Measurements from ENCODE around the gene ETV4. TPM values are rescaled to one million over a fixed set of nuclear protein-coding genes. Genes with fewer than 3 reads are reported as not detected.

The ETV4 gene
- total RNA-seq, 1 donor from 2014 or later, result 2.2 TPM

DNA sequence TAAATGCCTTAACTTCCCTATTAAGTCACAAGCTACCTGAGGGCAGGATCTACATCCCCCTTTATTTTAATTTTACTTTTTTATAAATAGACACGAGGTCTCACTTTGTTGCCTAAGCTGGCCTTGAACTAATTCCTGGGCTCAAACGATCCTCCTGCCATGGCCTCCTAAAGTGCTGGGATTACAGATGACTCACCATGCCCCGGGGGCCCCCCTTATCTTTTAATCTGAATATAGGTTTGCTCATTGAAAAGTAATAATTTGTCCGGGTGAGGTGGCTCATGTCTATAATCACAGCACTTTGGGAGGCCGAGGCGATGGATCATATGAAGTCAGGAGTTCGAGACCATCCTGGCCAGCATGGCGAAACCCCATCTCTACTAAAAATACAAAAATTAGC lies 14.2 kb downstream of the ETV4 start:
- DNase-seq, result no peak
- TF ChIP-seq, protein P1, sequence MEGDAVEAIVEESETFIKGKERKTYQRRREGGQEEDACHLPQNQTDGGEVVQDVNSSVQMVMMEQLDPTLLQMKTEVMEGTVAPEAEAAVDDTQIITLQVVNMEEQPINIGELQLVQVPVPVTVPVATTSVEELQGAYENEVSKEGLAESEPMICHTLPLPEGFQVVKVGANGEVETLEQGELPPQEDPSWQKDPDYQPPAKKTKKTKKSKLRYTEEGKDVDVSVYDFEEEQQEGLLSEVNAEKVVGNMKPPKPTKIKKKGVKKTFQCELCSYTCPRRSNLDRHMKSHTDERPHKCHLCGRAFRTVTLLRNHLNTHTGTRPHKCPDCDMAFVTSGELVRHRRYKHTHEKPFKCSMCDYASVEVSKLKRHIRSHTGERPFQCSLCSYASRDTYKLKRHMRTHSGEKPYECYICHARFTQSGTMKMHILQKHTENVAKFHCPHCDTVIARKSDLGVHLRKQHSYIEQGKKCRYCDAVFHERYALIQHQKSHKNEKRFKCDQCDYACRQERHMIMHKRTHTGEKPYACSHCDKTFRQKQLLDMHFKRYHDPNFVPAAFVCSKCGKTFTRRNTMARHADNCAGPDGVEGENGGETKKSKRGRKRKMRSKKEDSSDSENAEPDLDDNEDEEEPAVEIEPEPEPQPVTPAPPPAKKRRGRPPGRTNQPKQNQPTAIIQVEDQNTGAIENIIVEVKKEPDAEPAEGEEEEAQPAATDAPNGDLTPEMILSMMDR (IDR thresholded peaks at IDR 0.05), result no peak

DNA sequence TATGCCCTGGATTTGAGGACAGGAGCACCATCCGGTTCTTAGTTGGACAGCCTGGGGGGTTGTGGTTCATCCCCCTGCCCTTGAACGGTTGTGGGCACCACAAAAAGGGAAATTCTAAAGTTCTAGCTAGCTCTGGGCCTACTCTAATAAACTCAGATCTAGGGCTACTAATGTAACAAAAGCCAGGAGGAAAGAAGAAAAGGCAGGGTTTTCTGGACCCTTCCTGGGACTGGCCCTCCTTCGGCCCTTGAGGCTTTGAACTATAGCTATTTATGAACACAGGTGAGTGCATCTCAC lies 15.1 kb downstream of the ETV4 start:
- no peaks in the 10 kb centered on the region for H3K27me3 ChIP-seq (ENCODE audit: low read depth)
- peaks cover 16% of the 10 kb centered on the region for H3K4me1 ChIP-seq
- no peak overlapping the region for H3K4me3 ChIP-seq
- H3K9me3 ChIP-seq, result no peaks in the 10 kb centered on the region
- peak overlapping the region; percentile 58 for H3K27ac ChIP-seq
- H3K36me3 ChIP-seq, result peaks cover 18% of the 10 kb centered on the region
- intact Hi-C loops (cut with DNase I), result no loop called here
- DNase-seq, result no peak
- no peak for ATAC-seq
- TF ChIP-seq, protein P1 (IDR thresholded peaks at IDR 0.05), result no peak

More for the DNA sequence above, 14.2 kb downstream of the ETV4 start:
- Histone ChIP-seq H3K27ac (no peak overlapping the region), H3K4me1 (peaks cover 16% of the 10 kb centered on the region), H3K4me3 (no peak overlapping the region), H3K36me3 (peaks cover 9% of the 10 kb centered on the region), H3K9me3 (no peaks in the 10 kb centered on the region), H3K27me3 (ENCODE audit: low read depth) (no peaks in the 10 kb centered on the region)
- intact Hi-C loops (cut with DNase I), result no loop called here
- no peak for ATAC-seq

- Histone ChIP-seq H3K27ac (peak overlapping the region; percentile 58), H3K27me3 (ENCODE audit: low read depth) (no peaks in the 10 kb centered on the region), H3K4me3 (peak overlapping the region; percentile 11), H3K4me1 (peaks cover 16% of the 10 kb centered on the region), H3K36me3 (peaks cover 24% of the 10 kb centered on the region), H3K9me3 (no peaks in the 10 kb centered on the region)
- DNase-seq (peak; percentile 70), ATAC-seq (peak; percentile 79 to 80)
- TF ChIP-seq, protein P1 (IDR thresholded peaks at IDR 0.05), result no peak
- intact Hi-C loops (cut with DNase I), result no loop called here
Measured at GRCh38 chr17:43530288-43531081, 15.7 kb downstream of the ETV4 start.

- Histone ChIP-seq H3K27ac (peak overlapping the region; percentile 58), H3K27me3 (ENCODE audit: low read depth) (no peaks in the 10 kb centered on the region), H3K9me3 (no peaks in the 10 kb centered on the region), H3K4me3 (peak overlapping the region; percentile 11), H3K36me3 (peaks cover 30% of the 10 kb centered on the region), H3K4me1 (peaks cover 16% of the 10 kb centered on the region)
- ATAC-seq (peak in 1 of 2 donors; percentile 20), DNase-seq (no peak)
- TF ChIP-seq, protein P1 (IDR thresholded peaks at IDR 0.05), result no peak
- intact Hi-C loops (cut with DNase I), result no loop called here
Measured at GRCh38 chr17:43529947-43530287, 16.2 kb downstream of the ETV4 start.

- Histone ChIP-seq H3K4me1 (peaks cover 16% of the 10 kb centered on the region), H3K27me3 (ENCODE audit: low read depth) (no peaks in the 10 kb centered on the region), H3K36me3 (peaks cover 37% of the 10 kb centered on the region), H3K9me3 (no peaks in the 10 kb centered on the region), H3K27ac (no peak overlapping the region), H3K4me3 (no peak overlapping the region)
- TF ChIP-seq, protein P1 (IDR thresholded peaks at IDR 0.05), result no peak
- ATAC-seq (no peak), DNase-seq (no peak)
- intact Hi-C loops (cut with DNase I), result no loop called here
Measured at GRCh38 chr17:43528988-43529814, 16.9 kb downstream of the ETV4 start.

Measured in lower lobe of right lung (tissue), 2 donors.